SH-SY5Y (cell line): Measurements from ENCODE around the gene LARGE1.

Experiments used
- GATA2 ChIP-seq: IDR thresholded peaks from 2 replicates; pipeline ENCODE4 v1.6.1; 2011; ENCODE audit warnings: mild to moderate bottlenecking, low read depth, low read length
- GATA3 ChIP-seq: IDR thresholded peaks from 2 replicates; pipeline ENCODE4 v1.6.1; 2011; ENCODE audit warnings: low read depth, mild to moderate bottlenecking, low read length, moderate library complexity

Gene LARGE1

DNA sequence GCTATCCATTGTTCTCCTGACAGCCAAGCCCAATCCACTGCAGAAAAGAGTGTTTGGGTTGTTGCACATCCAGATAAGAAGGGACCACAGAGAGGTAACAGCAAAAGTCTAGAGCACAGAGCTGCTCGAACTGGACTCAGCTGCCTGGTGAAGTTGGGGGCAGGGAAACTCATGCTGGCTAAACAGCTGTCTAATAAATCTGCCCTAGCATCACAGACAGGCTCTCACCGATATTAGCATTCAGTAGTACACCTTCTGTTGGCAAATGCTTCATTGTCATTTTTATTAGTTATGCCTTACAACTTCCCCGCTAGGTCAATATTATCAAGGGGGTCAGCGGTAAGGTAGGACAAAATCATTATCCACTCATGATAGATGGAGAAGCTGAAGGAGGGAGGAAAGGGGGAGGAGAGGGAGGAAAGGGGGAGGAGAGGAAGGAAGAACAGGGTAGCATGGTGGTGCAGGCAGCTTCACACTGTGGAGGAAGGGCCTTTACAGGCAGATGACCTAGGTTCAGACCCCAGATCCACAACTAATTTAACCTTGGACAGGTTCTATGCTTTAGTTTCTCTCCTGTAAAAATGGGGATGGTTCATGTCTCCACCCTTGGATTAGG is 102.7 kb downstream of the LARGE1 start:
- TF ChIP-seq GATA3 (no peak), GATA2 (no peak)

DNA sequence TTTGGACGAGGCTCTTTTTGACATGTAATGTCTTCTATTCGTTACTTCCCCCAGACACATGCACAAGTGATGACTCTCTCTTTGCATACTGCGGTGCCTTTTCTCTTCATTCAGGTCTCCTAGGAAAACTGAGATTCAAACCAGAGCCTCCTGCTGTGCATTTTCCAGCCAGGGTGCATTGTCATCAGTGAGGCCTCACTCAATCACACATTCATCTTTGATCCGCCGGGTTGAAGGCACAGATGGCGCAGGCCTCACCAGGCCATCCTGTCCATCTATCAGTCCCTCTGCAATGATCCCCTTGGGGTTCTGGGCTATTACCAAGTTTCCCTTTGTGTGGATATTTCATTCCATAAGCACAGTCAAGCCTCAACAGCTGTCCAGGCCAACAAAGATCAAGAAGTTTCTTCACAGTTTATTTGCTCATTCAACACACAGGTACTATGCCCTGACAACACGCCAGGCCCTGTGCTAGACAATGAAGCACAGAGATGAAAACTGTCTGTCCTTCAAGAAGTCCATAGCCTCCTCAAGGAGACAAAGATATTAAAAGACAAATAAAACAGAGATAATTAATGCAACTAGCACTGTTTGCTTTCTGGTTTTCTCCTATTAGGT is 107.8 kb downstream of the LARGE1 start:
- TF ChIP-seq GATA3, result no peak
- TF ChIP-seq GATA2, result no peak

- no peak for TF ChIP-seq GATA3
Measured at GRCh38 chr22:33811686-33812085, 108.6 kb downstream of the LARGE1 start.

GRCh38 chr22:33811208-33811607 is 109.1 kb downstream of the LARGE1 start:
- no peak for TF ChIP-seq GATA3
- no peak for TF ChIP-seq GATA2

DNA sequence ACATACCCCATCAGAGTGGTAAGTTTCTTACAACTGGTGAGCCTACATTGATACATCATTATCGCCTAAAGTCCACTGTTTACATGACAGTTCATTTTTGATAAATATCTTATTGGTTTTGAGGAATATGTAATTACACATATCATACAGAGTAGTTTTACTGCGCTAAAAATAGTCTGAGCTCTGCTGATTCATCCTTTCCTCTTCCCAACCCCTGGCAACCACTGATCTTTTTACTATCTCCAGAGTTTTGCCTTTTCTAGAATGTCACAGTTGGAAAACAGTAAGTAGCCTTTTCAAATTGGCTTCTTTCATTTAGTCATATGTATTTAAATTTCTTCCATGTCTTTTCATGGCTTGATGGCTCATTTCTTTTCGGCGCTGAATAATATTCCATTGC is 112.8 kb downstream of the LARGE1 start:
- TF ChIP-seq GATA3, result no peak
- no peak for TF ChIP-seq GATA2

- TF ChIP-seq GATA3, result no peak
- no peak for TF ChIP-seq GATA2
Measured at GRCh38 chr22:33806191-33806590, 114.1 kb downstream of the LARGE1 start.

- TF ChIP-seq GATA3, result no peak
- TF ChIP-seq GATA2, result no peak
Measured at GRCh38 chr22:33803371-33804282, 116.6 kb downstream of the LARGE1 start.

DNA sequence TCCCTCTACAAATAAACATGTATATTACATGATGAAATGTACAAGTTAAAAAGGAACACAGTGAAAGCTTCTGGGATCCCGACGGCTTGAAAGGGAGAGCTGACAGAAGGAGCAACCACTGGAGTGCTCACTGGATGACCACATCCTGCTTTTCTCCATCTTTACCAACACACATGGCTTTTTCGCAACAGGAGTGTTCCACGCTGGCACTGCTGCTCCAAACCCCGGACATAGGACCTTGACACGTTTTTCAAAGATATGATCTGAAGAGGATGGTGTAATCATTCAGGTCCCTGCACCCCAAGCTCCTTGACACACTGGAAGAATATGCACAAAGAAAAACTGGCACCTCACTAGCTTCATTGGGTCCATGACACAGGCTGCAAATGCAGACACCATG is 121.9 kb downstream of the LARGE1 start:
- TF ChIP-seq GATA2 (no peak), GATA3 (no peak)

DNA sequence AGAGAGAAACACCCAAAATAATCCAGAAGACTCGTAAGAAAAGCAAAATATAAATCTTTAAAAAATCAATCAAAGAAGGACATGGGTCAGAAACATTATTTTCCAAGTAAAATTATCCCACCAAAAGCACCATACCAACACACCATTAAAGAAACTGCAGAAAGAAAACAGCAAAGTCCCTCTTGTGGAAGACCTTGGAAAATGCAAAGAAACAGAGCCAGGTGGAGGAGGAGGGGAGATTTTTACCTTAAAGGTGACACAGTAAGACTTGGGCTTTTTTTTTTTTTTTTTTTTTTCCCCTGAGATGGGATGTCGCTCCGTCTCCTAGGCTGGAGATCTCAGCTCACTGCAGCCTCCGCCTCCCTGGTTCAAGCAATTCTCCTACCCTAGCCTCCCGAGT is 123.8 kb downstream of the LARGE1 start:
- TF ChIP-seq GATA3, result no peak
- no peak for TF ChIP-seq GATA2

- TF ChIP-seq GATA3 (no peak), GATA2 (no peak)
Measured at GRCh38 chr22:33793475-33793874, 126.8 kb downstream of the LARGE1 start.

DNA sequence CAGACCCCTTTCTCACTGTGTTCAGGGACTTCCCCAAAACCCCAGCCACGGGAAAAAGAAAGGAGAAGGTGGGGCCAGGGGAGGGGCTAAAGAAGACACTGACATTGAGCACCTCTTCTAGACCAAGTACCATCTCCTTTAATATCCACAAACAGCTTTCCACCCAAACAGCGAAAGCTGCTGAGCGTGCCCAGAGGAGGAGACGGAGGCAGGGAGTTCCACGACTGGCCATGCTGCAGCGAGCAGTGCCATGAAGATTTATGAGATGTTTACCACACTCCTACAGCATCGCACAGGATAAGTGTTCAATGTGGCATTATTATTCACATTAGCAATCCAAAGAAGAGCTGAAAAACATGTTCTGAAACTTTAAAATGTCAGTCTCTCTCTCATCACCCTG is 127.4 kb downstream of the LARGE1 start:
- no peak for TF ChIP-seq GATA2
- no peak for TF ChIP-seq GATA3

GRCh38 chr22:33789690-33790253 is 130.5 kb downstream of the LARGE1 start:
- no peak for TF ChIP-seq GATA2
- no peak for TF ChIP-seq GATA3

GRCh38 chr22:33788927-33789326 is 131.3 kb downstream of the LARGE1 start:
- TF ChIP-seq GATA3 (no peak), GATA2 (no peak)

- TF ChIP-seq GATA3 (no peak), GATA2 (no peak)
Measured at GRCh38 chr22:33787645-33788456, 132.4 kb downstream of the LARGE1 start.
